DND-41 (cell line): ENCODE results near the gene HCAR2.
"Not testable (repeated sequence)": the region's sequence is repeated elsewhere in the genome, so short reads cannot be mapped to it uniquely, and the experiment has no call there.

Experiments
- EZH2 ChIP-seq: IDR thresholded peaks from 3 replicates; pipeline ENCODE4 v1.6.1; 2012; ENCODE audit warnings: borderline replicate concordance, low read depth, mild to moderate bottlenecking, moderate library complexity, low read length, inconsistent platforms; ENCODE audit not compliant: severe bottlenecking
- TF ChIP-seq, protein P1 (sequence below): IDR thresholded peaks from 2 replicates; pipeline ENCODE4 v1.5.1; 2012; ENCODE audit warnings: borderline replicate concordance, low read length, moderate library complexity, mild to moderate bottlenecking; ENCODE audit not compliant: poor library complexity, severe bottlenecking; ENCODE audit errors: extremely low read depth

DNA sequence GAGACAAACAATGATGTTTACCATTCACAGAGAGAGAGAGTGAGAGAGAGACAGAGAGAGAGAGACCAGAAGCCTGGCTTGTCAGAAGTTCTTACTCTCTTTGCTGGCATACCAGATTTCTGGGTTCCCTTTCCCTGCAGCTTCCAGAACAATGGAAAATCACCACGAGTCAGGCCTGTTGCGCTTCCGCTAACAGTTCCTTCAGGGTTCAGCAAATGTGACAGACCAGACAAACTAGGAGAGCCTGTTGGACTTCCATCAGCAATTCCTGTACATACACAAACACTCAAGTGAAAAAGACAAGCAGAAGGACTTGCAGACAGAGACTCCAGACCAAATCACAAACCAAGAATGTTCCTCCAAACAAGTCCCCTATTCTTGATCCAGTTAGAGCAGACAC, 6.1 kb upstream of the HCAR2 start:
- TF ChIP-seq, protein P1, sequence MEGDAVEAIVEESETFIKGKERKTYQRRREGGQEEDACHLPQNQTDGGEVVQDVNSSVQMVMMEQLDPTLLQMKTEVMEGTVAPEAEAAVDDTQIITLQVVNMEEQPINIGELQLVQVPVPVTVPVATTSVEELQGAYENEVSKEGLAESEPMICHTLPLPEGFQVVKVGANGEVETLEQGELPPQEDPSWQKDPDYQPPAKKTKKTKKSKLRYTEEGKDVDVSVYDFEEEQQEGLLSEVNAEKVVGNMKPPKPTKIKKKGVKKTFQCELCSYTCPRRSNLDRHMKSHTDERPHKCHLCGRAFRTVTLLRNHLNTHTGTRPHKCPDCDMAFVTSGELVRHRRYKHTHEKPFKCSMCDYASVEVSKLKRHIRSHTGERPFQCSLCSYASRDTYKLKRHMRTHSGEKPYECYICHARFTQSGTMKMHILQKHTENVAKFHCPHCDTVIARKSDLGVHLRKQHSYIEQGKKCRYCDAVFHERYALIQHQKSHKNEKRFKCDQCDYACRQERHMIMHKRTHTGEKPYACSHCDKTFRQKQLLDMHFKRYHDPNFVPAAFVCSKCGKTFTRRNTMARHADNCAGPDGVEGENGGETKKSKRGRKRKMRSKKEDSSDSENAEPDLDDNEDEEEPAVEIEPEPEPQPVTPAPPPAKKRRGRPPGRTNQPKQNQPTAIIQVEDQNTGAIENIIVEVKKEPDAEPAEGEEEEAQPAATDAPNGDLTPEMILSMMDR, result not testable (repeated sequence)
- TF ChIP-seq EZH2, result not testable (repeated sequence)
